Measurements from ENCODE around the gene SLC16A12. TPM values are rescaled to one million over a fixed set of nuclear protein-coding genes. Genes with fewer than 3 reads are reported as not detected.

The SLC16A12 gene
- total and polyA plus RNA-seq, 2 of the 13 experiments (the other 11 are each of a cell fraction or from before 2014, with no cell fraction given): 0.02 TPM; not detected in 1

DNA sequence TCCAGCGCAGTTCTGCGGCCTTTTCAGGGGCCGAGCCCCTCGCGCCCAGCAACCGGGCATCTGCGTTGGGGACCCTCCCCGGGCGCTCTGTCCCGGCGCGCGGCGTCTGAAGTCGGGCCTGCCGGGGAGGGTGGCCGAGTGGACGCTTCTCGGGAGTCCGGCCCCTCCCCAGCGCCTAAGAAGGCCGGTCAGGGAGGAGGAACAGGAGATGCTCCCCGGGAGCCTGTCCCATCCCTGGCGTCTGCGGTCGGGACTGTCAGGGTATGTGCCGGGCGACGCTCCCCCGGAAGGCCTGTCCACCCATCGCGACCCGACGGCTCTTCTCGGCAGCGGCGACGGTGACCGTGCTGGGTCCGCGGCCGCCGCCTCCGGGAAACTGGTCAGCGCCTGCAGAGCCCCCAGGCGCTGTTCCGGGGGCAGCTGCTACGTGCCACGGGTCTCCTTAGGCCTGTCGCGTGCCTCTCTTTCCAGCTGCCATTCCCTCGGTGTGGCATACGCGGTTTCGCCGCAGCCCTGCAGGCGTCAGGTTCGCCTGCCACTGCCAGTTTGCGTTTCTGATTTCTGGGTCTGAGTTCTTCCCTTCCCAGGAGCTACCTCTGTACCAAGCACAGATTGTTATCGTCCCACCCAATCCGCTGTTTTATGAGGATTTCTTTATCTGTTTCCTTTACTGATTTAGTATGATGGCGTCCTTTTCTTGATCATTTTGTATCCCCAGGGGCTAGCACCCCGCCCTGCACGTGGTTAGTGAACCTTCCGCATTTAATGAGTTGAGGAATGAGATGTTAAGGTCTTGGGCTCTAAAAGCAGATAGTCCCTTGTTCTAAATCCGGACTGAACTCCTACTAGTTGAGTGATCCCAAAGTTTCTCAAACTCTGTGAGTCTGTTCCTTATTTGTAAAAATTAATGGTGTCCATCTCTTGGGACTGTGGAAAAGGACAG, 120.2 kb downstream of the SLC16A12 start (continued):
- TF ChIP-seq HBP1 (CRISPR knock-in tag; IDR thresholded peaks at IDR 0.05; ENCODE audit: low read depth) (no peak; the same call in 1 of the 2 replicates), MED13 (CRISPR knock-in tag; IDR thresholded peaks at IDR 0.05) (no peak)

- POLR2A ChIA-PET: interaction anchor here (0.7 to 1.3 kb wide), 5 partner anchors 22 to 163 kb away, joined by 3 to 13 read pairs (median 3); partner anchors contain the start of genes IFIT1, IFIT3 and LIPA
- CTCF ChIA-PET (ENCODE audit: low intra/inter-chr PET ratio, low total read pairs): no interaction called here
- FAIRE-seq (no peak), ATAC-seq (peak; percentile 95), DNase-seq (ENCODE audit: low spot score) (peak; percentile 30)
- Histone ChIP-seq H3K27ac (ENCODE audit: extremely low read length, insufficient read depth, low read length) (peak within 1 kb of the TSS; percentile 63), H3K4me2 (ENCODE audit: low read depth, low read length) (peak within 1 kb of the TSS; percentile 80), H3K4me3 (replicated peaks in 1 of 3; ENCODE audit: insufficient read depth in 1 of 3, low read depth in 2 of 3, low read length in 3 of 3) (peak within 1 kb of the TSS; percentile 74 to 95 (median 83)), H3K79me2 (ENCODE audit: insufficient read depth, low read length) (peaks cover under 1% of the 10 kb centered on the region), H2AFZ (ENCODE audit: low read length) (peak within 1 kb of the TSS; percentile 98), H3K9me3 (ENCODE audit: low read length) (no peaks in the 10 kb centered on the region), H4K20me1 (ENCODE audit: insufficient read depth, low read length) (no peaks in the 10 kb centered on the region), H3K9ac (ENCODE audit: insufficient read depth, low read depth, low read length) (peak within 1 kb of the TSS; percentile 77), H3K4me1 (ENCODE audit: insufficient read depth, low read length) (peaks cover 26% of the 10 kb centered on the region), H3K27me3 (ENCODE audit: control insufficient read depth in 1 of 2, insufficient read depth in 2 of 2, low read length in 2 of 2) (no peaks in the 10 kb centered on the region; a peak in 1 of 5 replicates), H3K36me3 (replicated peaks in 1 of 2; ENCODE audit: control insufficient read depth in 1 of 2, insufficient read depth in 2 of 2, low read length in 2 of 2) (peaks cover 0 to 4% of the 10 kb centered on the region in 2 experiments; a peak in 1 of 5 replicates)
- BruUV-seq (replicated peaks): TSS peak; percentile 79
- intact Hi-C loops (cut with micrococcal nuclease; ENCODE audit: unreplicated experiment): loop anchor here (1.0 kb wide), 1 partner anchor 22 kb away; the partner anchor contains the start of gene IFIT1
- in situ Hi-C loops (cut with HindIII; ENCODE audit: extremely low pct_ligation_motif_present, low pct_unique_long_range_greater_than_20kb): no loop called here
- WGBS (ENCODE audit: low lambda C conversion rate): under 1% methylated on average over 45 of the region's 48 CpGs
- peak; percentile 26; the same call in 1 of the 2 replicates for TF ChIP-seq ZNF276 (CRISPR knock-in tag; IDR thresholded peaks at IDR 0.05; ENCODE audit: low read depth)
- 0 out of 2 replicates have a peak, but pooled peaks have one; percentile 19 for TF ChIP-seq KMT2B (CRISPR knock-in tag; IDR thresholded peaks at IDR 0.05)
- TF ChIP-seq ZNF446 (CRISPR knock-in tag; IDR thresholded peaks at IDR 0.05): peak; percentile 65; the same call in 1 of the 2 replicates
- no peak for TF ChIP-seq THAP9 (CRISPR knock-in tag; IDR thresholded peaks at IDR 0.05; ENCODE audit: borderline replicate concordance)
- peak; percentile 35; the same call in 1 of the 2 replicates for TF ChIP-seq ZNF761 (CRISPR knock-in tag; conservative IDR thresholded peaks at IDR 0.05)
- no peak; the same call in 1 of the 2 replicates for TF ChIP-seq MIER3 (CRISPR knock-in tag; IDR thresholded peaks at IDR 0.05; ENCODE audit: borderline replicate concordance)
- peak; percentile 54; the same call in 1 of the 2 replicates for TF ChIP-seq POLR2AphosphoS5 (IDR thresholded peaks at IDR 0.05; ENCODE audit: low read depth, low read length)
- no peak for TF ChIP-seq ZSCAN29 (CRISPR knock-in tag; conservative IDR thresholded peaks at IDR 0.05)
- TF ChIP-seq, protein P1, sequence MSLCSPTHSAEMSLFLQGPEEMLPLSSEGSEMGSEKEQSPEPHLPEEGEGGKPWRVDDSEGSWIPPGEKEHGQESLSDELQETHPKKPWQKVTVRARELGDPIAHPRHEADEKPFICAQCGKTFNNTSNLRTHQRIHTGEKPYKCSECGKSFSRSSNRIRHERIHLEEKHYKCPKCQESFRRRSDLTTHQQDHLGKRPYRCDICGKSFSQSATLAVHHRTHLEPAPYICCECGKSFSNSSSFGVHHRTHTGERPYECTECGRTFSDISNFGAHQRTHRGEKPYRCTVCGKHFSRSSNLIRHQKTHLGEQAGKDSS (CRISPR knock-in tag; IDR thresholded peaks at IDR 0.05; ENCODE audit: borderline replicate concordance, low read depth): 0 out of 2 replicates have a peak, but pooled peaks have one; percentile 38
- no peak for TF ChIP-seq SIX1 (CRISPR knock-in tag; IDR thresholded peaks at IDR 0.05; ENCODE audit: borderline replicate concordance)
Observed at GRCh38 chr10:89414146-89414878, 121.1 kb downstream of the SLC16A12 start, which contains the start of gene IFIT5. Gene IFIT5 (plus strand): TSS chr10:89414568. CDS start chr10:89414799, 231 bp downstream.
